ENCODE data around the gene ZC3H14.

Gene ZC3H14

DNA sequence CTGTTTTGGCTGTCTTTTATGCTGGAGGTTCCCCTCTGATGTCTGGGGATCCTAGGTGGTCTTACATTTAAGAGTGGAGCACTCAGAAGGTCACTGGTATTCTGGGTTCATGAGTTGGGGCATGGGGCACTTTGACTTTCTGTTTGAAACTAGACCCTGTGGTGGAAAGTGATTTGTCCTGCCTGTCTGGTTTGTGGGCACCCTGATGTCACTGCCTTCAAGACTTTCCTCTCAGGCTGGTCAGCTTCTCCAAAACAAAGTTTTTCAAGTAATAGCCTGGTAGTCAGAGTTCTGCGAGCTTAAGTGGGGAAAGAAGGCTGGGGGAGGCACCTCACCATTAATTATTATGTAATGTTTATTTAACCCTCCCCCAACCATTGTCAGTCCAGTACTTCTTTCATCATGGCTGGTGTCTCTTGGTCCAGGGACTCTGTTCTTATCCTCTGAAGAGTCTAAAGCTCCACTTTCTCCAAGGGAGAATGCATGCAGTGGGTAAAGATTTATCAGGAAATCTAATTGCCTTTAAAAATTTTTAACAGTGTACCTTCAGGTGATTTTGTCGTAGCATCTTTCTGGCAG is 35.3 kb downstream of the ZC3H14 start:
- TF ChIP-seq, protein P1, sequence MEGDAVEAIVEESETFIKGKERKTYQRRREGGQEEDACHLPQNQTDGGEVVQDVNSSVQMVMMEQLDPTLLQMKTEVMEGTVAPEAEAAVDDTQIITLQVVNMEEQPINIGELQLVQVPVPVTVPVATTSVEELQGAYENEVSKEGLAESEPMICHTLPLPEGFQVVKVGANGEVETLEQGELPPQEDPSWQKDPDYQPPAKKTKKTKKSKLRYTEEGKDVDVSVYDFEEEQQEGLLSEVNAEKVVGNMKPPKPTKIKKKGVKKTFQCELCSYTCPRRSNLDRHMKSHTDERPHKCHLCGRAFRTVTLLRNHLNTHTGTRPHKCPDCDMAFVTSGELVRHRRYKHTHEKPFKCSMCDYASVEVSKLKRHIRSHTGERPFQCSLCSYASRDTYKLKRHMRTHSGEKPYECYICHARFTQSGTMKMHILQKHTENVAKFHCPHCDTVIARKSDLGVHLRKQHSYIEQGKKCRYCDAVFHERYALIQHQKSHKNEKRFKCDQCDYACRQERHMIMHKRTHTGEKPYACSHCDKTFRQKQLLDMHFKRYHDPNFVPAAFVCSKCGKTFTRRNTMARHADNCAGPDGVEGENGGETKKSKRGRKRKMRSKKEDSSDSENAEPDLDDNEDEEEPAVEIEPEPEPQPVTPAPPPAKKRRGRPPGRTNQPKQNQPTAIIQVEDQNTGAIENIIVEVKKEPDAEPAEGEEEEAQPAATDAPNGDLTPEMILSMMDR (conservative IDR thresholded peaks at IDR 0.05; ENCODE audit: low read depth): no peak
- DNase-seq (ENCODE audit: low spot score): no peak

GRCh38 chr14:88599326-88599725 is 36.5 kb downstream of the ZC3H14 start:
- H3K27ac ChIP-seq: no peak overlapping the region
- DNase-seq (ENCODE audit: low spot score): no peak
- CTCF ChIA-PET: no interaction called here
- TF ChIP-seq, protein P1 (conservative IDR thresholded peaks at IDR 0.05; ENCODE audit: low read depth): no peak
- POLR2A ChIA-PET (ENCODE audit: low non-redundant PET): no interaction called here

More for the DNA sequence above, 35.3 kb downstream of the ZC3H14 start:
- ChIA-PET CTCF (no interaction called here), POLR2A (ENCODE audit: low non-redundant PET) (no interaction called here)
- H3K27ac ChIP-seq: no peak overlapping the region

GRCh38 chr14:88599761-88600439 is 37.1 kb downstream of the ZC3H14 start:
- DNase-seq (ENCODE audit: low spot score): no peak
- CTCF ChIA-PET: no interaction called here
- TF ChIP-seq, protein P1 (conservative IDR thresholded peaks at IDR 0.05; ENCODE audit: low read depth): no peak
- H3K27ac ChIP-seq: no peak overlapping the region
- POLR2A ChIA-PET (ENCODE audit: low non-redundant PET): no interaction called here

DNA sequence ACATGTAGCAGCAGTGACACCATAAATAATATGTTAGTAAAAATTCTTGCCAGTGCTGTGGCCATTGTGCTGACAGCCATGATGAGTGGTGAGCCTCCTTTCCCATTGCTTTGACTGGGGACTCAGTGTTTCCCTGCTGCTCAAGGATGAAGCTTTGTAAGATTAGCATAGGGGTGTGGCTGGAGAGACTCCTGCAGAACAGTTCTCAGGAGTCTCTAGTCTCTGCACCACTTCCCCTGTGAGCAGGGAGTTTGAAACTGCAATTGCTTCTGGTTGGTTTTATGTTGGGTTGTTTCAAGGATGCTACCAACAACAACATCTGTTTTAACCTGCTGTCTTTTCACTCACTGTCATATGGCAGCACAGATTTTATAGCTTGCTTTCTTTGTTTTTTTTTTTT is 41.4 kb downstream of the ZC3H14 start:
- no peak overlapping the region for H3K27ac ChIP-seq
- ChIA-PET POLR2A (ENCODE audit: low non-redundant PET) (no interaction called here), CTCF (no interaction called here)
- no peak for DNase-seq (ENCODE audit: low spot score)
- TF ChIP-seq, protein P1 (conservative IDR thresholded peaks at IDR 0.05; ENCODE audit: low read depth): no peak

GRCh38 chr14:88605594-88605993 is 42.8 kb downstream of the ZC3H14 start:
- no peak for DNase-seq (ENCODE audit: low spot score)
- ChIA-PET POLR2A (ENCODE audit: low non-redundant PET) (no interaction called here), CTCF (no interaction called here)
- no peak overlapping the region for H3K27ac ChIP-seq
- TF ChIP-seq, protein P1 (conservative IDR thresholded peaks at IDR 0.05; ENCODE audit: low read depth): no peak

GRCh38 chr14:88607829-88608228 is 45.0 kb downstream of the ZC3H14 start:
- DNase-seq (ENCODE audit: low spot score): no peak
- ChIA-PET POLR2A (ENCODE audit: low non-redundant PET) (no interaction called here), CTCF (no interaction called here)
- H3K27ac ChIP-seq: no peak overlapping the region
- TF ChIP-seq, protein P1 (conservative IDR thresholded peaks at IDR 0.05; ENCODE audit: low read depth): no peak
